HG02840 (cell line): ENCODE results near the gene PNLIP.

Experiments used
- ATAC-seq: cut with Tn5 transposase; IDR thresholded peaks from one replicate; pipeline ENCODE4 v1.9.1; 2021; ENCODE audit warnings: mild to moderate bottlenecking, moderate library complexity, moderate number of reproducible peaks; ENCODE audit not compliant: unreplicated experiment, low FRiP score

Gene PNLIP

DNA sequence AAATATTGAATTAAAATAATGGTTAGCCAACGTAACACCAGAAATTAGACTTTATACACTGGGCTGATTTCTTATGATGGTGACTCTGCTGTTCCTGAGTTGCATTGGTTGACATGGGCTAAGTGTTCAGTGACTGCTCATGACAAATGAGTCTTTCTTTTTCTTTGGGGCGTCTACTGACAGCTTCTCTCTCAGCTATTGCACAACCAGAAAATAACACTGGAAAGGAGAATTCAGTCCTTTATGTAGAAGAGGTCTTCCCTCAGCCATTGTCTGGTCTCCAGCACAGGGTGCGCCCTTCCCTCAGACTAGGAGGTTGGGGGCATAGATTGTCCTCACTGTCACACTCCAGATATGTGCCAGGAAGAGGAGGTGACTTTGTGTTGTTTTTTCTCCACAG, 21.6 kb downstream of the PNLIP start:
- ATAC-seq: no peak

DNA sequence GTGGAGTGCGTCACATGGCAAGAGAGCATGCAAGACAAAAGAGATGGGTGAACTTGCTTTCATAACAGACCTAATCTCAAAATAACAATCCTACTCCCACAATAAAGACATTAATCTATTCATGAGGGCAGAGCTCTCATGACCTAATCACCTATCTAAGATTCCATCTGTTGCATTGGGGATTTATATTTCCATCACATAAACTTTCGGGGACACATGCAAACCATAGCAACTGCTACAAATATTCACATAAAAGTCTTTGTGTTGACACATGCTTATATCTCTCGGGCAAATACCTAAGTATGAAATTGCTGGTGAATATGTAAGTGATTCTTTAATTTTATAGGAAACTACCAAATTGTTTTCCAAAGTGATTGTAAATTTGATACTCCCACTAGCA, 29.1 kb downstream of the PNLIP start:
- ATAC-seq: no peak

DNA sequence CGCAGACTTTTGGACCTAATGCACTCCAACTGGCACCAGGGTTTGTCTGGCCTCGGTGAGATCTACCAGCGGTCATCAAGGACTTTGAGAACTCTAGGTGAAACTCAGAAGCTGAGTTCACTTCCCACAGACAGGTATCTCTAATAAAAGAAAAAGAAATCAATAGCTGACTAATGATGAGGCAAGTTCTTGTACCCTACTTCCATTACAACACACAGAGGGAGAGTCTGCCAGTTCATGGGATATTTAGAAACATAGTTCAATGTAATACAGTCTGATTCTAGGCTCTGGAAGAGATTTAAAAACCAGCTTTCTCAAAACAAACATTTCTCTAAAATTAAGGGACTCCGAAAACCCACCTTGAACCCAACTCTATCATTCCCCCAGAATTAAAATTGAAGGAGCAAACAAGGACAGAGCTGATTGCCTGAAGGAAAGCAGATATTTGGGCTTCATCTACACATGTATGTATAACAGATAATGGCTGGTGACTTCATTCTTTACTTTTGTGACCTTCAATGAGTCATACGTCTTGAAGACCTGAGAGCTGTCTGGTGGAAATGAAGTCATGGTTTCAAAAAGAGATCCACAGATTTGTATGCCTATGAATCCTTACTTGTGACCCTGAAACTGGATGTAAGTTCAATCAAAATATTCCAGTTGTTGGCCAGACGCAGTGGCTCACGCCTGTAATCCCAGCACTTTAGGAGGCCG, 42.3 kb downstream of the PNLIP start:
- no peak for ATAC-seq

DNA sequence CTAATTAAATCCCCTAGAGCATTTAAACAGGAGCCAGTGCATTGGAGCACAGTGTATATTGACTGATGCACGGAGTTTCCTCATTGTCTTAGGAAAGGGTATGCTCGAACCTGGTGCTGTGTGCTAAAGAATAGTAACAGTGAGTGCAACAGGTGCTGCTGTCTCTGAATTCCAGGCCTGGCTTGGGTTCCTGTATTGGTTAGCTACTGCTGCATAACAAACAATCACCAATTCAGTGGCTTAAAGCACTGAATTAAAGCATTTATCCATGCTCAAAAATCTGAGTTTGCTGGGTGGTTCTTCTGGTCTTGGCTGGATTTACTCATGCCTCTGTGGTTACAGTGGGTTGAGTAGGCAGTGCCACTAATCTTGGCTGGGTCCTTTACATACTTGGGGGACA, 43.3 kb downstream of the PNLIP start:
- ATAC-seq: no peak

DNA sequence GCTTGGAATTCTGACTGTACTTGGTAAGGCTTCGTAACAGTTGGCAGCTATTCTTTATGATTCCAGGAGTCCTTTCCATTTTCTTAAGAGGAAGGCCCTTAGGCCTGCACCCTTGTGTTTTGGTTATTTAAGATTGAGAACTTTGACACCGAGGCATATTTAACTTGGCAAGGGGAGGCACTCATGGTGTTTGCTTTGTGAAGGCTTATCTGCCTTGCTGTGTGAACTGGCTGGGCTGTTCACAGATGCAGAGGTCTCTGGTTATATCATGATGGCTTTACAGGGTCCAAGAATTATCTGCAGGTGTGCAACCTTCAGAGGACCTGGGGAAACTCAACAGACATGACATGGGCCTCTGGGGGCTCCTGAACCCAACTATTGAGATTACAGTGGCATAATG, 44.2 kb downstream of the PNLIP start:
- no peak for ATAC-seq

DNA sequence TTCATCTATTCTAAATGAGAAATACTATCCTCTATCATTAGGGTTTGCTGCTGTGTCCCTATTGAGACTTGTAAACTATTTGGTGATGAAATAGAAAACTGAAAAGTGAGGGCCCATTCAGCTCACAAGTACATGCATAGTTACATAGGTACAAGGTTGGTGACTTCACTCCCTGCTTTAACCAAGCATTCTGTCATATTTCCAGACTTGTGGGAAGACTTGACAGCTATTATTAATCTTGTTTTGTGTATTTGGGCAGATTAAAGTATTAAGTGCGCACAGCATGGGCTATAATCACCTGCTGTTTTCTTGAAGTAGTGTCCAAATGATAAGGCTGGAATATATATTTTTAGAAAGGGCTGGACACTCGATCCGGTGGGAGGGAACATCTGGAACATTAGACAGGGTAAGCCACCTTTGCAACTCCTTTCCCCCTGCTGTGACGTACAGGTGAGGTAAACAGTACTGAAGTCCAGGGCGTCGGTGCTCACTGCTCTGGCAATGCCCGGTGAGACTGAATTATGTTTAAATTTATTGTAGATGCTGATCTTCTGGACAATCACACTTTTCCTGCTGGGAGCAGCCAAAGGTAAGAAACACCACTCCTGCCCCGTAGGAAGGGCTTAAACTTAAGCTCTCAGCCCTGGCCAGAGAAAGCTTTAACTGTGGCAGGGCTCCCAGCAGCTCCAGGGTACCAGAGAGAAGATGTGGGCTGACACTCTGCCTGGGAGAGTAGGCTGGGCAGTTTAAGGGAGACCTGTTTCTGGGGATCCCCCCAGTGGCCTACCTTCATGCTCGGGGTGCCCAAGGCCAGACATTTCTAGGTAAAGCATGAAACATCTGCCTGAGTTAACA, 45.1 kb downstream of the PNLIP start, which contains the start of gene PNLIPRP1:
PNLIPRP1 (plus strand) TSS at position 370 of the 855 bp plus-strand sequence; CDS start at position 541, 171 bp downstream.
- ATAC-seq: no peak

DNA sequence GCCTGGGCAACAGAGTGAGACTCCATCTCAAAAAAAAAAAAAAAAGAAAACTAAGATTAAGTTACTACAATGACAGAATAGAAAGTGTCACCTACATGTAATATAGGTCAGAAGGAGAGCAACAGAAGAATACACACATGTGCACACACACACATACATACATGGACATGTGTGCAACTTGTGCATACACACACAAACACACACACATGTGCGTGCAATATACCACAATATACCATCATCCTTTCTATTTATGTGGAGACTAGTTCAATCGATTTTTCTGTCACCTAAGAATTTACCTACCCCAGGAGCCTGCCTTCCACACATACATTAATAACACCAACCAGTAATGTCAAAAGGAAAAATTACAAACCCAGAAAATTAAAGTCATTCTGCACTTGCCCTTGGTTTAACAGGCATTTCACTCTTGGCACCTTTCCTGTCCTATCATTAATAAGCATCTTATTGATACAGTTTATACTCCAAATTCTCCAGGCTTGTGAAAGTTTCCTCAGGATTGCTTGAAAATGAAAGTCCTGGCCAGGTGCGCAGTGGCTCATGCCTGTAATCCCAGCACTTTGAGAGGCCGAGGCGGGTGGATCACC, 47.5 kb downstream of the PNLIP start:
- no peak for ATAC-seq

DNA sequence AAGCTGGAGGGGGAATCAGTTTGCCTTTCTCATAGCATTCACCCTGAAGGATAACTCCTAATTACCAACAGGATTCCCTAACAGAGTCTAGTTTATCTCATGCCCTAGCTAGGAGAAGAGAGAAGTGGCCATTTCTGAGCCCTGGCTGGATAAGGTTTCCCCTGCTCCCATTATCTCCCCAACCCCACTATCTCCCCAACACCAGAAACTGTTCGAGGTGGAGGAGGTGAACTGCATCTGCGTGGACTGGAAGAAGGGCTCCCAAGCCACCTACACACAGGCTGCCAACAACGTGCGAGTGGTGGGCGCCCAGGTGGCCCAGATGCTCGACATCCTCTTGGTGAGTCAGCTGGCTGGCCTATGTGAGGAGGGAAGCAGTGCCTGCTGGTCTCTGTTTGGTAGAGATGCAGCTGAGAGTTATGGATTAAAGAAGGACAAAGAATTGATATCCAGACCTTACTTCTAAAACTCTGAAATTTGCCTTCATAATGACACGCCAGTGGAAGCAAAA, 48.8 kb downstream of the PNLIP start:
- ATAC-seq: no peak

DNA sequence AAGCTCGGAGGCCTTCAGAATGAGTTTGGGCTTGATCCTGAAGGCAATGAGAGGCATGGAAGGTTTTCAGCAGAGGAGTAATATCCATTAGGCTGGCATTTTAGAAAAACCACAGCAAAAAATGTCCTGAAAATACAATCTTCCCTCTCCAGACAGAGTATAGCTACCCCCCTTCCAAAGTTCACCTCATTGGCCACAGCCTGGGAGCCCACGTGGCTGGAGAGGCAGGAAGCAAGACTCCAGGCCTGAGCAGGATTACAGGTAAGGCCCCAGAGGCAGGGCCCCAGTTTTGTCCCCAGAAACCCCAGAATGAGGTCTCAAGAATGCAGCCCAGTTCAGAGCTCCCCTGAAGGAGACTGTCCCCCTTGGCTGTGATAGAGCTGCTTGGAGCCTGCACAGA, 50.3 kb downstream of the PNLIP start:
- no peak for ATAC-seq

DNA sequence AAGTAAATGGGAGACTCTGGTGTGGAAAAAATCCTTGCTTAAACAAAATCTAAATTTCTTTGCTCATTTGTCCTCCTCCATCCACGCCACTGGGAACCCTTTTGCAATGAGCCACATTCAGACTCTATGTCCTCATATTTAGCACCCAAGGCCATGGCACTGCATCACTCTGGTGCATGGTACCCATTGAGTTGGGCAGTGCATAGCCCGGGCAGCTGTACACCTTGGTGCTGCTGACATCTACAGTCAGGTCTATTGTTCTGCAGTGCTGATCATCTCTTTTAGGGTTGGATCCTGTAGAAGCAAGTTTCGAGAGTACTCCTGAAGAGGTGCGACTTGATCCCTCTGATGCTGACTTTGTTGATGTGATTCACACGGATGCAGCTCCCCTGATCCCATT, 51.8 kb downstream of the PNLIP start:
- ATAC-seq: no peak

DNA sequence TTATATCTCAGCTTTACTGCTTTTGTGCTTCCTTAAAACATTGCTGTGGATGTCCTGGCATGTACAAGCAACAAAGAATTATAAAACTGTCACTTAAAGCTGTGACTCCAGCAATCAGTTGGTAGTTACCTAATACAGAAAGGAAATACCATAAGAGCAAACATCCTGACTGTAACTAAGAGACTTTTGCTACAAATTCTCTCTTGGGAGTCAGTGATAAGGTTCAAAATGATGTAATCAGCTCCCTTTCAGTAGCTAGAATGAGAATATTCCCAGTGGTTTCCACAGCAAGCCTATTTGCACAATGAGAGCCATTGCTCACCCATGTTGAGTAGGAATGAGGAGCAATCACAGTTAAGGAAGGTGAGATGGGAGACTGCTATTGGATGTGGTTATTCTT, 52.6 kb downstream of the PNLIP start:
- no peak for ATAC-seq

DNA sequence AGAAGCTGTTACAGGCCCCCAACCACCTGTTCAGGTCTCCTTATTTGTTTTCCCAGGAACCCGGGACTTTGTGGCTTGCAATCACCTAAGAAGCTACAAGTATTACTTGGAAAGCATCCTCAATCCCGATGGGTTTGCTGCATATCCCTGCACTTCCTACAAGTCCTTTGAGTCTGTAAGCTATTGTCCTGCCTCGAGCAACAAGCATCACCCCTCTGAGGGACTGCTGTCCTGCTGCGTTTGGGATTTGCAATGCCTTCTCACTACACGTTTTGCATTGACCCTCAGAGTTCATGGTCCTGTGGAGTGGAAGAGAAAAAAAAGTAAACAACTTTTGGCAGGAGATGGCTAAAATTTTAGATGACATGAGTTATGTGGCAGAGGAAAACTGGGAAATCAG, 54.3 kb downstream of the PNLIP start:
- no peak for ATAC-seq

DNA sequence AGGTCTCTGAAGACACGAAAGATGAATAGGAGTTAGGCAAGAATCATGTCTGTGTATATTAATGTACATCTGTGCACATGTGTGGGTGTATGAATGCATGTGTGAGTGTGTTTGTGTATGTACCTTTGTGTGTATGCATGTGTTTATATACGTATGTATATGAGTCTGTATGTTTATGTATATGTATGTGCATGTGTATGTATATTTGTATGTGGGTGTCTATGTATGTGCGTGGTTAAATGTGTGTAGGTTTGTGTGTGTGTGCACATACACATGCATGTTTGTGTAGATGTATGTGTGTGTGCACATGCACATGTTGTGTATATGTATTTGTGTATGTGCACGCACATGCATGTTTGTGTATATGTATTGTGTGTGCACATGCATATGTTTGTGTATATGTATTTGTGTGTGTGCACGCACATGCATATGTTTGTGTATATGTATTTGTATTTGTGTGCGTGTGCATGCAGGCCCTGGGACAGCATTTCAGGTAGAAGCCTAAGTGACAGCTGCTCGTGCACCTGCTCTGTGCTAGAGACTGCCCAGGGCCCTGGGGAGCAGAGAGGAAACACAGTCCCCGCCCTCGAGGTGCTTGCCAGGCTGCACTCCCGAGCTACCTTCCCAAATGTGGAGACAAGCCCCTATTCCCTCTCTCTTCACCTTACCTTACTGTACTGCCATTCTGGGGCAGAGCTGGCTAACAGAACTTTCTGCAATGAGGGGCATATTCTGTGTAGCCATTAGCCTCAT, 57.1 kb downstream of the PNLIP start:
- no peak for ATAC-seq

DNA sequence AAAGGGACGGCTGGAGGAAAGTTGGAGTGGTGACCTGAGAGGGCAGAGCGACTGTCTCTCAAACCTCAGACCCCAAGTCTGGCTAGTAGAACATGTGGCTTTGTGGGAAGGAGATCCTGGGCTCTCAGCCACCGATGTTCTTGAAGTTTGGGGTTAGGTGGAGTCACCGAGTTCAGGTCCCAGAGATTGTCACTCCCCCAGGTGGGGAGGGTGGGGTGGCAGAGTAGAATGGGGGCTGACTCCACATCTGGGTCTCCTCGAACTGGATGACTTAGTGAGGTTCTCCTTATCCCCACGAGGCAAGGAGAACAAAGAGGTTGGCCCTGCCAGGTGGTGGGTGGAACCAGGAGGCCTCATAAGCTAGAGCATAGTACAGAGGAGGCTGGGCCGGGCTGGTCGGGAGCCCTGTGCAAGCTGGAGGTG, 60.3 kb downstream of the PNLIP start:
- ATAC-seq: no peak

DNA sequence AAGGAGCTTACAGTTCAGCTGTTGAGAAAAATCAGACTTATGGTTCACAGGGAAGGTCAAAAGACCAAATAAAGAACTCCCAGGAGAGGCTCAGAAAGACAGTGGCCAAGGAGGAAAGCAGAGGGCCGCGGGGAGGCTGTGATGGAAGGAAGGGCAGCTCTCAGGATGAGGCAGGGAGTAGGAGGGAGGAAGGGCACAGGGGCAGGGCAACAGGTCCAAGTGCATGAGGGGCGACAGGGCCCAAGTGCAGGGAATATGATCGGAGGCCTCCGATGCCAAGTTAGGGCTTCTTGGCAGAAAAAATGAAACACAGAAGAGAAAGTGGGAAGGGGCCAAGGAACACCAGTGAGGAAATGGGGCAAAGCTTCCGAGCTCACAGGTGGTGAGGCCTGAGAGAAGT, 61.6 kb downstream of the PNLIP start:
- no peak for ATAC-seq

DNA sequence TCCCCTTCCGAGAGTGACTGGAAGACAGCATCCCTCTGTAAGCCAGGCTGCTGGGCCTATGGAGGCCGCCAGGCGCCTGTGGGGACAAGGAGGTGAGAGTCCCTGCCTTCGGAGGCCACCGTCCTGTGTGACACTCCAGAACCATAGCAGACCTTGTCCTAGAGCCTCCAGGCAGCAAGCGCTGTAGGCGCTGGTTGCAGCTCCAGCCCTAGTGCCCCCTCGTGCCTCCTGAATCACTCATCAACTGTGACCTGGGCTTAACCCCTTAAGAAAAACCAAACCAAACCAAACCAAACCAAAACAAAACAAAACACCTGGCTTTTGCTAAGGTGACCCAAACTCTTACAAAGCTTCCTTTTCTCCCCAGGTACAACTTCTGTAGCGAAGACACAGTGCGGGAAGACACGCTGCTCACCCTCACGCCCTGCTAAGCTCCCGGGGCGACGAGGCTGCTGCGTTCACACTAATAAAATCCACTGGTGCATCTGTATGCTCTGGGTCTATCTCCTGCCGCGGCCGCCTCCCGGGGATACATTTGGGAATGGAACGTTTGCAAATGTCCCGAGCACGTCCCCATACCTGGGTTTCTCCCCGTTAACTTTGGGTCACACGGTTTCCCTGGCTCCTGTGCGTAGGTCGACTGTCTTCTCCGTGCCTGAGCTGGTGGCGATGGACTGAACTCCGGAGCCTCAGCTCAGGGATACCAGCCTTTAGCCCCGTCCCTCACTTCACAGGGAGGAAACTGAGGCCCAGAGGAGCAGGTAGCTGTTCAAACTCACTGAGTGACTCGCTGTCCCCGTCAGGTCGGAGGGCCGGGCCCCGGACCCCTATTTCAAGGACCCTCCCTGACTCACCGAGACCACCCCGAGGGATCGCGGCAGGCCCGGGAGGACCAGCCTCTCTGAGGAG, 63.2 kb downstream of the PNLIP start:
- ATAC-seq: no peak

DNA sequence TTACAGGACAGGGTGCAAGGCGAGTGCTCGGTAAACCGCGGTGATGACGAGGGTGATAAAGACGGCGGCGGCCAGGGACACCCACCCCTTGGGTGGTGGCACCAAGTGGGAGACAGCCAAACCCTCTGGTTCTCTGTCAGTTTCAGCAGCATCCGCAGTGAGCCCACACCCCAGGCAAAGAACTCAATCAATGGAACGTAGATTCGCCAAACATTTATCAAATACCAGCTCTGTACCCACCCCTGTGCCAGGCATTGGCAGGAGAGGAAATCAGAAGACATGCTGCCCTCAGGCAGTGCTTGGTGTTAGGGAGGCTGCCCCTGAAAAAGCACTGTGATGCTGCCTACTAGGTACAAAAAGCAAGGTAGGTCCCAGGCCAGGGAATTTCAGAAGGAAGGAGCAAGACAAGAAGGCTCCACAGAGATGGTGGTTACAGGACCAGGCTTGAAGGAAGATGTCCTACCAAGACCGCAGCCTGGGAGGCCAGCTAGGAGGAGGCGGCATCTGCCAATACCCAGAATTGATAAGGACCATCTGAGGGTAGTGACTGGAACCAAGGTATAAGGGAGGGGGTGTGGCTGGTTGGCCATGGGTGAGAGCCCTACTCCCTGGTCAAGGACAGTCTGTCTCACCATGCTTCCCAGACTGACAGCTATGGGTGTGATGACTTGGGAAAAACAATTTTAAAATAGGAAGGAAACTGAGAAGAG, 64.9 kb downstream of the PNLIP start:
- no peak for ATAC-seq

DNA sequence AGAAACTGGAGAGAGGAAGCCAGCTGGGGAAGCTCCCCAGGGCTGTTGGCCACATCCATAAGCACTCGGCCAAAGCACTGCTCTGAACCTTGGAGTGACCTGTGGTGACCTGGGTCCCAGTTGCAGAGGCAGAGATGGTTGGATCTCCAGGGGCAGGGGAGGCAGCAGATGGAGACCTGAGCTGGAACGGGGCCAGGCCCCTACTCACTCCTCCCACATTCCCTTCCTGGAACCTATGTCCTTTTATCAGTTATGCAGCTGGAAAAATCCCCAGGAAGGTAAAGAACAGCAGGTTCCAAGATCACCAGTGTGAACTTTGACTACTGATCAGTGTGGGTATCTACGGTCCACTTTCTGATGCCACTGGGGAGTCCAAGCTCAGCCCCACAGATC, 65.4 kb downstream of the PNLIP start:
- no peak for ATAC-seq
